K562 (cell line): ENCODE measurements around the gene PRRC2A.

Source experiments
- CBX5 ChIP-seq: IDR thresholded peaks from 2 replicates; pipeline ENCODE4 v1.6.1; 2014; ENCODE audit warnings: low read depth, borderline replicate concordance
- CTCF ChIP-seq, 3 experiments: IDR thresholded peaks in 2 of 3; conservative IDR thresholded peaks in 1 of 3; 2 replicates each; pipeline ENCODE4 v1.5.1; 2011 to 2012; ENCODE audit warnings: low read length in 3 of 3, mild to moderate bottlenecking in 3 of 3, control low read depth in 2 of 3, improper control_type of control experiment in 1 of 3, inconsistent platforms in 1 of 3, low read depth in 1 of 3, mixed read lengths in 1 of 3, moderate library complexity in 1 of 3; ENCODE audit not compliant: insufficient read depth in 2 of 3
- EP300 ChIP-seq: IDR thresholded peaks from 2 replicates; pipeline ENCODE4 v1.6.1; 2012; ENCODE audit warnings: low read length, improper control_type of control experiment
- MYNN ChIP-seq, 2 experiments: sonication (generic); formaldehyde crosslinking in 1 of 2; IDR thresholded peaks; 2 replicates each; pipeline versions ENCODE4 v1.5.0 to v1.6.1; 2016 to 2020; ENCODE audit warnings: antibody characterized with exemption in 1 of 2, missing genetic modification reagents in 1 of 2
- REST ChIP-seq, 2 experiments: fragments of 450-650 bp; formaldehyde crosslinking in 1 of 2; IDR thresholded peaks; 2 replicates each; pipeline versions ENCODE4 v1.4.0 to v1.6.1; 2014 to 2020; ENCODE audit warnings: mild to moderate bottlenecking in 2 of 2, borderline replicate concordance in 1 of 2, low read depth in 1 of 2
- TCF7 ChIP-seq: sonication (generic); IDR thresholded peaks from 2 replicates; pipeline ENCODE4 v1.6.1; 2016; ENCODE audit warnings: antibody characterized with exemption, borderline replicate concordance
- TCFL5 ChIP-seq: fragments of 250-450 bp; sonication (Bioruptor Pico); conservative IDR thresholded peaks from 2 replicates; pipeline ENCODE4 v1.6.1; 2021; ENCODE audit warnings: mild to moderate bottlenecking, moderate library complexity, matching md5 sums
- ZFP91 ChIP-seq: sonication (generic); formaldehyde crosslinking; IDR thresholded peaks from 2 replicates; pipeline ENCODE4 v1.8.0; 2022; ENCODE audit warnings: mild to moderate bottlenecking, missing genetic modification reagents
- ZNF224 ChIP-seq: sonication (generic); formaldehyde crosslinking; IDR thresholded peaks from 2 replicates; pipeline ENCODE4 v1.8.0; 2022; ENCODE audit warnings: mild to moderate bottlenecking, missing genetic modification reagents
- ZNF780A ChIP-seq: fragments of 250-450 bp; sonication (Bioruptor Pico); IDR thresholded peaks from 2 replicates; pipeline ENCODE4 v1.5.0; 2021; ENCODE audit warnings: mild to moderate bottlenecking
- TF ChIP-seq, protein P1 (sequence below): sonication (generic); formaldehyde crosslinking; IDR thresholded peaks from 2 replicates; pipeline ENCODE4 v1.9.0; 2022; ENCODE audit warnings: mild to moderate bottlenecking, missing genetic modification reagents
- TF ChIP-seq, protein P2 (sequence below): sonication (generic); formaldehyde crosslinking; IDR thresholded peaks from 2 replicates; pipeline ENCODE4 v1.5.0; 2020; ENCODE audit warnings: missing genetic modification reagents

GRCh38 chr6:31622684-31623091, 2.2 kb downstream of the PRRC2A start:
- no peak for TF ChIP-seq TCF7
- no peak for TF ChIP-seq CTCF (IDR thresholded peaks at IDR 0.05 in 2 of 3, conservative IDR thresholded peaks at IDR 0.05 in 1 of 3; ENCODE audit: insufficient read depth in 2 of 3, low read depth in 1 of 3, low read length in 3 of 3)
- TF ChIP-seq MYNN (IDR thresholded peaks at IDR 0.05) = no peak
- TF ChIP-seq MYNN (CRISPR knock-in tag; IDR thresholded peaks at IDR 0.05) = no peak
- TF ChIP-seq, protein P1, sequence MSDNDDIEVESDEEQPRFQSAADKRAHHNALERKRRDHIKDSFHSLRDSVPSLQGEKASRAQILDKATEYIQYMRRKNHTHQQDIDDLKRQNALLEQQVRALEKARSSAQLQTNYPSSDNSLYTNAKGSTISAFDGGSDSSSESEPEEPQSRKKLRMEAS = no peak
- no peak for TF ChIP-seq EP300
- TF ChIP-seq ZNF780A = no peak
- TF ChIP-seq ZFP91 = no peak
- no peak for TF ChIP-seq ZNF224 (CRISPR knock-in tag)
- TF ChIP-seq REST (IDR thresholded peaks at IDR 0.05; ENCODE audit: borderline replicate concordance) = no peak
- no peak for TF ChIP-seq REST (CRISPR knock-in tag; IDR thresholded peaks at IDR 0.05; ENCODE audit: low read depth)
- TF ChIP-seq TCFL5 (CRISPR knock-in tag) = no peak
- TF ChIP-seq, protein P2, sequence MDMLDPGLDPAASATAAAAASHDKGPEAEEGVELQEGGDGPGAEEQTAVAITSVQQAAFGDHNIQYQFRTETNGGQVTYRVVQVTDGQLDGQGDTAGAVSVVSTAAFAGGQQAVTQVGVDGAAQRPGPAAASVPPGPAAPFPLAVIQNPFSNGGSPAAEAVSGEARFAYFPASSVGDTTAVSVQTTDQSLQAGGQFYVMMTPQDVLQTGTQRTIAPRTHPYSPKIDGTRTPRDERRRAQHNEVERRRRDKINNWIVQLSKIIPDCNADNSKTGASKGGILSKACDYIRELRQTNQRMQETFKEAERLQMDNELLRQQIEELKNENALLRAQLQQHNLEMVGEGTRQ (CRISPR knock-in tag) = no peak
- TF ChIP-seq CBX5 = no peak
